Esophagus muscularis mucosa (tissue), 3 donors: ENCODE results near the gene GBA3.

Experiments
- POLR2A ChIP-seq: fragments of 450-650 bp; IDR thresholded peaks from one replicate; pipeline ENCODE4 v1.6.1; 2017; ENCODE audit warnings: antibody characterized with exemption, moderate library complexity, mild to moderate bottlenecking, low read depth
- POLR2AphosphoS5 ChIP-seq, 2 donors: sonication (generic); formaldehyde crosslinking; IDR thresholded peaks; one replicate each; pipeline ENCODE4 v1.6.1; 2017; ENCODE audit warnings: antibody characterized with exemption in 2 of 2
- TF ChIP-seq, protein P1 (sequence below), 3 experiments: fragments of 200-600 bp in 2 of 3; fragments of 450-650 bp in 1 of 3; sonication (generic) in 2 of 3; IDR thresholded peaks; one replicate each; pipeline ENCODE4 v1.5.1; 2017 to 2019; ENCODE audit warnings: antibody characterized with exemption in 3 of 3, mild to moderate bottlenecking in 2 of 3, moderate library complexity in 1 of 3

DNA sequence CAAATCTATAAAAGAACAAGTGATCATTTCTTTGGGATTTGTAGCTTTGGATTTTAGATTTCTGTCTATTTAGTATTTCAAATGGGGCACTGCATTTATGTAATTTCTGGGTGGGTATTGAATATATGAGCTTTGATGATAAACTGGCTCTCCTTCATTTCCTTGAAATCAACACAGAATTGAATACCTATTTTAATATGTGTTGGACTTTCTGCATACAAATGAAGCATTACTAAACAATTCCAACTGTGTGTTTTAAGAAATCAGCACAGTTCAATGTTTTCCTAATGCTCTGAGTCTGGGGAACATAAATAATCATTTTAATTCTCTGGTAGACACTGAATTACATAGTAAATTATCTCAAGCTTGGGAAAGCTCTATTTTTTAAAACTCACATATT, 42.0 kb upstream of the GBA3 start:
- TF ChIP-seq, protein P1, sequence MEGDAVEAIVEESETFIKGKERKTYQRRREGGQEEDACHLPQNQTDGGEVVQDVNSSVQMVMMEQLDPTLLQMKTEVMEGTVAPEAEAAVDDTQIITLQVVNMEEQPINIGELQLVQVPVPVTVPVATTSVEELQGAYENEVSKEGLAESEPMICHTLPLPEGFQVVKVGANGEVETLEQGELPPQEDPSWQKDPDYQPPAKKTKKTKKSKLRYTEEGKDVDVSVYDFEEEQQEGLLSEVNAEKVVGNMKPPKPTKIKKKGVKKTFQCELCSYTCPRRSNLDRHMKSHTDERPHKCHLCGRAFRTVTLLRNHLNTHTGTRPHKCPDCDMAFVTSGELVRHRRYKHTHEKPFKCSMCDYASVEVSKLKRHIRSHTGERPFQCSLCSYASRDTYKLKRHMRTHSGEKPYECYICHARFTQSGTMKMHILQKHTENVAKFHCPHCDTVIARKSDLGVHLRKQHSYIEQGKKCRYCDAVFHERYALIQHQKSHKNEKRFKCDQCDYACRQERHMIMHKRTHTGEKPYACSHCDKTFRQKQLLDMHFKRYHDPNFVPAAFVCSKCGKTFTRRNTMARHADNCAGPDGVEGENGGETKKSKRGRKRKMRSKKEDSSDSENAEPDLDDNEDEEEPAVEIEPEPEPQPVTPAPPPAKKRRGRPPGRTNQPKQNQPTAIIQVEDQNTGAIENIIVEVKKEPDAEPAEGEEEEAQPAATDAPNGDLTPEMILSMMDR (IDR thresholded peaks at IDR 0.05), result no peak
- TF ChIP-seq POLR2A (no peak), POLR2AphosphoS5 (IDR thresholded peaks at IDR 0.05) (no peak)
